Natural killer cell treated with Interleukin-12 subunit alpha and Interleukin-12 subunit beta and Interleukin-15 and Interleukin-18, amount 100 ng/mL, for 72 hours (primary cell): ENCODE measurements around the gene NDST3. TPM values are rescaled to one million over a fixed set of nuclear protein-coding genes. Genes with fewer than 3 reads are reported as not detected.
"Not testable (repeated sequence)": the region's sequence is repeated elsewhere in the genome, so short reads cannot be mapped to it uniquely, and the experiment has no call there.

Experiments
- ATAC-seq, 2 donors: fragments of 150-1000 bp; cut with Tn5 transposase in 1 of 2; sonication (Bioruptor Pico), chemical (Tn5 transposase) in 1 of 2; 2 replicates each; pipeline ENCODE4 v1.10.0; 2021
- DNase-seq: peaks from one replicate; pipeline ENCODE4 v3.0.0; 2022; ENCODE audit warnings: low spot score
- H3K27ac Mint-ChIP-seq, 2 donors: 1 replicate in 1 of 2; 2 replicates in 1 of 2; pipeline ENCODE4 v1.8.0; 2022; ENCODE audit warnings: mixed read lengths in 2 of 2, mild to moderate bottlenecking in 1 of 2, moderate library complexity in 1 of 2
- H3K27me3 Mint-ChIP-seq, 2 donors: 1 replicate in 1 of 2; 2 replicates in 1 of 2; pipeline ENCODE4 v1.8.0; 2022; ENCODE audit warnings: mixed read lengths in 2 of 2
- H3K36me3 Mint-ChIP-seq: one replicate; pipeline ENCODE4 v1.8.0; 2022; ENCODE audit warnings: mixed read lengths
- H3K4me1 Mint-ChIP-seq, 2 donors: 1 replicate in 1 of 2; 2 replicates in 1 of 2; pipeline ENCODE4 v1.8.0; 2022; ENCODE audit warnings: low read depth in 2 of 2, mixed read lengths in 2 of 2, mild to moderate bottlenecking in 1 of 2
- H3K4me3 Mint-ChIP-seq: one replicate; pipeline ENCODE4 v1.8.0; 2022; ENCODE audit warnings: mixed read lengths
- H3K9me3 Mint-ChIP-seq: 2 replicates; pipeline ENCODE4 v1.8.0; 2022; ENCODE audit warnings: mixed read lengths
- total RNA-seq, 2 donors: library from RNA; stranded (reverse); gene quantifications; one replicate each; pipeline ENCODE4 v1.2.3, GENCODE V29; 2022

NDST3 gene
- total RNA-seq, 2 donors from 2014 or later = not detected

GRCh38 chr4:118299619-118300018, 265.3 kb downstream of the NDST3 start:
- H3K4me1 Mint-ChIP-seq, ATAC-seq, H3K27ac Mint-ChIP-seq, H3K4me3 Mint-ChIP-seq, DNase-seq, H3K9me3 Mint-ChIP-seq, H3K36me3 Mint-ChIP-seq: not testable (repeated sequence)
- H3K27me3 Mint-ChIP-seq = peaks cover 5 to 12% of the 10 kb centered on the region in 2 donors

- Mint-ChIP-seq H3K27me3 (peaks cover 19 to 32% of the 10 kb centered on the region in 2 donors), H3K4me3 (no peak overlapping the region), H3K27ac (no peak overlapping the region), H3K4me1 (no peaks in the 10 kb centered on the region), H3K9me3 (no peaks in the 10 kb centered on the region), H3K36me3 (no peaks in the 10 kb centered on the region)
- DNase-seq (no peak), ATAC-seq (no peak)
Measured at GRCh38 chr4:118307643-118308042, 273.4 kb downstream of the NDST3 start.
